ENCODE results near the gene LRMDA.

GRCh38 chr10:76031769-76032699, 600.6 kb downstream of the LRMDA start:
- TF ChIP-seq, protein P1, sequence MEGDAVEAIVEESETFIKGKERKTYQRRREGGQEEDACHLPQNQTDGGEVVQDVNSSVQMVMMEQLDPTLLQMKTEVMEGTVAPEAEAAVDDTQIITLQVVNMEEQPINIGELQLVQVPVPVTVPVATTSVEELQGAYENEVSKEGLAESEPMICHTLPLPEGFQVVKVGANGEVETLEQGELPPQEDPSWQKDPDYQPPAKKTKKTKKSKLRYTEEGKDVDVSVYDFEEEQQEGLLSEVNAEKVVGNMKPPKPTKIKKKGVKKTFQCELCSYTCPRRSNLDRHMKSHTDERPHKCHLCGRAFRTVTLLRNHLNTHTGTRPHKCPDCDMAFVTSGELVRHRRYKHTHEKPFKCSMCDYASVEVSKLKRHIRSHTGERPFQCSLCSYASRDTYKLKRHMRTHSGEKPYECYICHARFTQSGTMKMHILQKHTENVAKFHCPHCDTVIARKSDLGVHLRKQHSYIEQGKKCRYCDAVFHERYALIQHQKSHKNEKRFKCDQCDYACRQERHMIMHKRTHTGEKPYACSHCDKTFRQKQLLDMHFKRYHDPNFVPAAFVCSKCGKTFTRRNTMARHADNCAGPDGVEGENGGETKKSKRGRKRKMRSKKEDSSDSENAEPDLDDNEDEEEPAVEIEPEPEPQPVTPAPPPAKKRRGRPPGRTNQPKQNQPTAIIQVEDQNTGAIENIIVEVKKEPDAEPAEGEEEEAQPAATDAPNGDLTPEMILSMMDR (IDR thresholded peaks at IDR 0.05; ENCODE audit: insufficient read depth, low read length, poor library complexity, severe bottlenecking): no peak
- no peak for TF ChIP-seq EZH2phosphoT487 (conservative IDR thresholded peaks at IDR 0.05; ENCODE audit: low read length)

Measured in SU-DHL-6 (cell line).